Measurements from ENCODE around the gene ZNF30. TPM values are rescaled to one million over a fixed set of nuclear protein-coding genes. Genes with fewer than 3 reads are reported as not detected.
"Not testable (repeated sequence)": the region's sequence is repeated elsewhere in the genome, so short reads cannot be mapped to it uniquely, and the experiment has no call there.

Gene ZNF30
- total RNA-seq: 2.2 and 3.8 TPM in 2 replicates

DNA sequence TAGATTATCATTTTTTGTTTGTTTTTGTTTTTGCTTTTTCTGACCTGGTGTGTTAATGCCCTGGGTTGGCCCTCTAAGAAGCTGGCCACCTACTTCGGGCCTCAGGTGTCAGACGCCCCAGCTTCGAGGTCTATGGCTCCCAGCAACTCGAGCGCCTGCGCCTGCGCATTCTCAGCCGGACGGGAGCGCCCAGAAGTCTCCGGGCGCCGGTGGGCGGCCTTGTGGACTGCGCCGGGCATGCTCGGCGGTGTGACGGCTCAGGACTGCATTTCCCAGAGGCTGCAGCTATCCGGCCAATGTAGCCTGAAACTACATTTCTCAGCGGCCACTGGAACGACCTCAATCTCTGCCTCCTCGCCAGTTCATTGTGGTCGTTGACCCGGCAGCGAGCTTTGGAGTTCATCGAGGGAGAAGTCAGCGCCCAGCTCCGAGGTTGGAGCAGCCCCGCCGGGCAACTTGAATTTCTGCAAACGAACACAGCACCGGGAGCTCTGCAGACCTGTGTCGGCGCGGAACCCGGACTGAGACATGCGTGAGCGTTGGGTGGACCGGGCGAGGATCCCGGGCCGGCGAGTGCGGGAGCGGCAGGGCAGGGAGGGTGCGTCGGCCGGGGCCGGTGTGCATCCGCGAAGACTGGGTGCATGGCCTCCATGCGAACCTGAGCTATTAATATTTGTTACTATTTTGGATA lies at the start of gene ZNF30:
Gene ZNF30 (plus strand): TSS at position 219 of the 691 bp plus-strand sequence. CDS start 3,045 bp downstream, outside the sequence.
- DNase-seq (ENCODE audit: extremely low read depth, low read depth, low spot score): peak; percentile 56

GRCh38 chr19:34879563-34879962 lies 47.1 kb upstream of the ZNF30 start:
- no peak for DNase-seq (ENCODE audit: extremely low read depth, low read depth, low spot score)

- no peak for DNase-seq (ENCODE audit: extremely low read depth, low read depth, low spot score)
Observed at GRCh38 chr19:34880034-34880433, 46.7 kb upstream of the ZNF30 start.

- no peak for DNase-seq (ENCODE audit: extremely low read depth, low read depth, low spot score)
Observed at GRCh38 chr19:34881982-34882381, 44.7 kb upstream of the ZNF30 start.

GRCh38 chr19:34888091-34888490 lies 38.6 kb upstream of the ZNF30 start:
- DNase-seq (ENCODE audit: extremely low read depth, low read depth, low spot score): no peak

DNA sequence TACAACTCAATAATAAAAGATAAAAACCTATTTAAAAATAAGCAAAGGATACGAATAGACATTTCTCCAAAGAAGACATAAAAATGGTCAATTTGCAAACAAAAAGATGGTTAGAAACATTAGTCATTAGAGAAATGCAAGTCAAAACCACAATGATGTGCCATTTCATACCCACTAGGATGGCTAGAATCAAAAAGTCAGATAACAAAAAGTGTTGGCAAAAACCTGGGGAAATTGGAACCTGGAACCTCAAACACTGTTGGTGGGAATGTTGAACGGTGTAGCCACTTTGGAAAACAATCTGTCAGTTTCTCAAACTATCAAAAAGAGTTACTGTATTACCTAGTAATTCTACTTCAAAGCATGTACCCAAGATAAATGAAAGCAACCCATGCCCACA lies 26.5 kb upstream of the ZNF30 start:
- DNase-seq (ENCODE audit: extremely low read depth, low read depth, low spot score): no peak

DNA sequence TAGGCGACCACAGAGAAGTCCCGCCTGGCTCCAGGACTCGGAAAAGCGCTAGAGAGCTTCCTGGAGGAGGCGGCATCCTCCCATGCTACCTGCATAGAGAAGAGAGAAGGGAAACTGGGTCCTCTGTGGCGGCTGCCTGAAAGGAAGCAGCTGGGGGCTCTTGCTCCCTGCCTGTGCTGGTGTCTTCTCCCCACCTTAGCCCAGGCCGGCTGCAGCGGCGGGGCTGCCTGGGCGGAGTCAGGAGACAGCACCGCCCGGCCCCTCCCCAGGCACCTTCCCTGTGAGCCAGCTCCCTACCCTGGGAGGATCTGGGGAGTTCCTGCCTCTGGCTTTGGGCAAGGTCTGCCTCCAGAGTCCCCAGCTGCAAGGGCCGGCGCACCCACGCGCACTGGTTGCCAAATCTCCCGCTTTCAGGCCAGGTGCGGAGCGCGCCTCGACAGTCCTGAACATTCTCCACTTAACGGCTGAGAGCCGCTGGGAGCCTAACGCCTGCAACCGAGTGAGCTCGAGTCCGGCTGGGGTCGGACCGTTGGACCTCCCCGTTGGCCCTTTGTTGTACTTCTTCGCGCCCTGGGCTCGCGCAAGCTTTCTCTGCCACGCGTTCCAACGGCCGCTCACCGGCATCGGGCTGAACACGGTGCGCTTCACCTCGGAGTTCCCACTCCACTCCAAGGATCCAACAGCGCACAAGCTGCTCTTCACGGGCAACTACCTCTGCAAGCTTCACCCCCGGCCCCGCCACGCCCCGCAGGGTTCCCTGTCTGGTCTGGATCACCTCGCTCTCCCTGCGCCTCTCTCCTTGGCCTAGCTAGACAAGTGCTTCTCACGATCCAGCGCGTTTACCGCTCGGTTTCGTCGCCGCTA lies 21.8 kb upstream of the ZNF30 start:
- no peak for DNase-seq (ENCODE audit: extremely low read depth, low read depth, low spot score)

DNA sequence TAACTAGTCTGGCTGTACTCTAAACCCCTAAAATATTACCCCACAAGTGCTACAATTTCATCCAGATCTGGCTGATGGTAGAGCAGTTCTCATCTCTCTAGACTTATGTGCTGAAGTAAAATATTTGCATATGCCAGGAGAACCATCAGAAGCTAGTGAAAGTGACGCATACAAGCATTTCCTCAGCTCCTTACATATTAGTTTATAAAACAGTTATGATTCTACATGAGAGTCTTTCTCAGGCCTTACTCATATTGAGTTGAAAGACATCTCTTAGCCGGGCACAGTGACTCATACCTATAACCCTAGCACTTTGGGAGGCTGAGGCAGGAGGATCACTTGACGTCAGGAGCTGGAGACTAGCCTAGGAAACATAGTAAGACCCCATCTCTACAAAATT lies 15.9 kb upstream of the ZNF30 start:
- DNase-seq (ENCODE audit: extremely low read depth, low read depth, low spot score): no peak

DNA sequence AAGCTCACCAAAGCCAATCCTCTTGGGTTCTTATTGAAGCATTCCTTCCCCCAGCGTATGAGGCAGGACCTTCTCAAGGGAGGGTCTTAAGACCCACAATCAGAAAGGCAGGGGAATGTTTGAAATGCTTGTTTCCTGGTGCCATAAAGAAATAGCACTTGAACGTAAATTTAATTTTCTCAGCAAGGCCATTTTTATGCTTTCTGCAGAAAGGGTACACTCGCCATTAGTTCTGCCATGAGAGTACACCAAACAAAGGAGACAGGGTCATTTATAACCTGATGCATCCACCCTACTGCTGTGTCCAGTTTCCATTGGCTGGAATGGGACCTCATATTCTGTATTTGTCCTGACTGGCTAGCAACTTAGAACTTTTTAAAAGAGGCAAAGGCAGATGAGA lies 9.6 kb upstream of the ZNF30 start:
- DNase-seq (ENCODE audit: extremely low read depth, low read depth, low spot score): not testable (repeated sequence)

GRCh38 chr19:34918190-34918589 lies 8.5 kb upstream of the ZNF30 start:
- DNase-seq (ENCODE audit: extremely low read depth, low read depth, low spot score): no peak

DNA sequence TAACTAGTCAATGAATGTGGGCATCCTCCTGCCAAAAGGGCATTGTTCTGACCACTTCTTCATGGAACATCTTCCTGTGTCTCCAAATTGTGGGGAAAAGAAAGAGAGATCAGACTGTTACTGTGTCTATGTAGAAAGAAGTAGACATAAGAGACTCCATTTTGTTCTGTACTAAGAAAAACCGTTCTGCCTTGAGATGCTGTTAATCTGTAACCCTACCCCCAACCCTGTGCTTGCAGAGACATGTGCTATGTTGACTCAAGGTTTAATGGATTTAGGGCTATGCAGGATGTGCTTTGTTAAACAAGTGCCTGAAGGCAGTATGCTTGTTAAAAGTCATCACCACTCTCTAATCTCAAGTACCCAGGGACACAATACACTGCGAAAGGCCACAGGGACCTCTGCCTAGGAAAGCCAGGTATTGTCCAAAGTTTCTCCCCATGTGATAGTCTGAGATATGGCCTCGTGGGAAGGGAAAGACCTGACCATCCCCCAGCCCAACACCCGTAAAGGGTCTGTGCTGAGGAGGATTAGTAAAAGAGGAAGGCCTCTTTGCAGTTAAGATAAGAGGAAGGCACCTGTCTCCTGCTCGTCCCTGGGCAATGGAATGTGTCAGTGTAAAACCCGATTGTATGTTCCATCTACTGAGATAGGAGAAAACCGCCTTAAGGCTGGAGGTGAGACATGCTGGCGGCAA lies 6.5 kb upstream of the ZNF30 start:
- DNase-seq (ENCODE audit: extremely low read depth, low read depth, low spot score): not testable (repeated sequence)

DNA sequence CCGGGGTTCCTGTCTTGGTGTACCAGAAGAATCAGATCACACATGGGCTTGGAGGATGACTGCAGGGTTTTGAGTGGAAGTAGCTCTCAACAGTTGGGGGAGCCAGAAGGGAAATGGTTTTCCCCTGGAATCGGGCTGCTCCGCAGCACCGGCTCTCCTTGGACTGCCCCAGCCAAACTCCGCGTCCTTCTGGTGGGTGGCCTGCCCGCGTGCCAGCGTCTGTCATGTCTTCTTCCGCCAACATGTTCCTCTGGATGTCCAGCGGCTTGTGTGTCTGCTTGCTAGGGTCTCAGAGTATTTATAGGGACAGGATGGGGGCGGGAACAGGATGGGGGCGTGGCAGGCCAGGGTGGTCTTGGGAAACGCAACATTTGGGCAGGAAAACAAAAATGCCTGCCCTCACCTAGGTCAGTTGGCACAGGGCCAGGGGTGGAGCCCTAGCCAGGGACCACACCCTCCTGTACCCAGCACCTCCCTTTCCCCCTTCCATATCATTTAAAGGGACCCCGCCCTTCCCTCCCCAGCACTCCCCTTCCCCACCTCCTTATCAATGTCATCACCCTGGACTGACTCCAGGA lies 1.3 kb upstream of the ZNF30 start:
- no peak for DNase-seq (ENCODE audit: extremely low read depth, low read depth, low spot score)

DNA sequence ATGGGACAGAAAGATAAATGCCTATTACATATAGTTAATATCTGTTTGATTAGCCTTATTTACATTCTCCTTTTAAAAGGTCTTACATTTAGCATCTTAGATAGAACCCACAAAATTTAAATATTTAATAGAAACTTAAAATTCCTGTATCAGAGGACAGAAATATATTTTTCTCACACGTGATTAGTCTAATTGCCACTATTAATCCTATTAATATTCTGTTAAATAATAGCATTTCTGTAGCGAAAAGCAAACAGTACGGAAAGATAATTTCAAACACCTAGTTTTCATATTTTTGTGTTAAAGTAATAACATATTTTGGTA lies 380 bp upstream of the ZNF30 start:
- DNase-seq (ENCODE audit: extremely low read depth, low read depth, low spot score): no peak

GRCh38 chr19:34932494-34932893 lies 5.8 kb downstream of the ZNF30 start:
- DNase-seq (ENCODE audit: extremely low read depth, low read depth, low spot score): no peak

DNA sequence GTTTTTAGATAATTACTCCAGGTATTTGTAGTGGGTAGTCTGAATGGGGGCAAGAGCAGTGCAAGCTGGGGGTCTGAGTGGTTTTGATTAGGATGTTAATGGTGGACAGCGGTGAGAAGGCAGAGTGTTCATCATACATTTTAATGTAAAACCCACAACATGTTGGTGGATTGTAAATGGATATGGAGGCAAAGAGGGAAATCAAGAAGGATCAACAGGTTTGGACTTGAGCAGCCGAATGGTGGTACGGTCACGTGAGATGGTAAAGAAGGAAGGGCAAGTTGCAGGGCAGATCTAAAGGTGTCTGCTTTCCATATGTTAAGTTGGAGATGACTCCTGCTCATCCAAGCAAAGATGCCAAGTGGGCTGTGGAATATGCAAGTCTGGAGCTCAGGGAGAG lies 9.5 kb downstream of the ZNF30 start:
- DNase-seq (ENCODE audit: extremely low read depth, low read depth, low spot score): no peak

- DNase-seq (ENCODE audit: extremely low read depth, low read depth, low spot score): no peak
Observed at GRCh38 chr19:34938886-34939285, 12.2 kb downstream of the ZNF30 start.

DNA sequence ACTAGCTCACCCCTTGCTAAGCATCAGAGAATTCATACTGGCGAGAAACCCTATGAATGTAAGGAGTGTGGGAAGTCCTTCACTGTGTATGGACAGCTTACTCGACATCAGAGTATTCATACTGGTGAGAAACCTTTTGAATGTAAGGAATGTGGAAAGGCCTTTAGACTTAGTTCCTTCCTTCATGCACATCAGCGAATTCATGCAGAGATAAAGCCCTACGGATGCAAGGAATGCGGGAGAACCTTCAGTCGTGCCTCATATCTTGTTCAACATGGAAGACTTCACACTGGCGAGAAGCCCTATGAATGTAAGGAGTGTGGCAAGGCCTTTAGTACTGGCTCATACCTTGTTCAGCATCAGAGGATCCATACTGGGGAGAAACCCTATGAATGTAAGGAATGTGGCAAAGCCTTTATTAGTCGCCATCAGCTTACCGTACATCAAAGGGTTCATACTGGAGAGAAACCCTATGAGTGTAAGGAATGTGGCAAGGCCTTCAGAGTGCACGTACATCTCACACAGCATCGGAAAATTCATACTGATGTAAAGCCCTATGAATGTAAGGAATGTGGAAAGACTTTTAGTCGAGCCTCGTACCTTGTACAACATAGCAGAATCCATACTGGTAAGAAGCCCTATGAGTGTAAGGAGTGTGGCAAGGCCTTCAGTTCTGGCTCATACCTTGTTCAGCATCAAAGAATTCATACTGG lies 17.3 kb downstream of the ZNF30 start:
- no peak for DNase-seq (ENCODE audit: extremely low read depth, low read depth, low spot score)

DNA sequence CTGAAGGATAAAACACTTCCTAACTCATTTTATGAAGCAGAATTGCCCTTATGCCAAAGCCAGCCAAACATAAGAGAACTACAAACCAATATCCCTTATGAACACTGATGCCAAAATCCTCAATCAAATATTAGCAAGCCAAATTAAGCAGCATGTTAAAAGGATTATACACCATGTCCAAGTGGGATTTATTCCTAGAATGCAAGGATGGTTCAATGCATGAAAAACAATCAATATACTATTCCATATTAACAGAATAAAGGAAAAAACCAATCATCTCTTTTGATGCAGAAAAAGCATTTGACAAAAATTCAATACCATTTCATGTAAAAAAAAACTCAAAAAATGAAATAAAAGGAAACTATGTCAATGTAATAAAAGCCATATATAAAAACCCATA lies 26.4 kb downstream of the ZNF30 start:
- no peak for DNase-seq (ENCODE audit: extremely low read depth, low read depth, low spot score)

DNA sequence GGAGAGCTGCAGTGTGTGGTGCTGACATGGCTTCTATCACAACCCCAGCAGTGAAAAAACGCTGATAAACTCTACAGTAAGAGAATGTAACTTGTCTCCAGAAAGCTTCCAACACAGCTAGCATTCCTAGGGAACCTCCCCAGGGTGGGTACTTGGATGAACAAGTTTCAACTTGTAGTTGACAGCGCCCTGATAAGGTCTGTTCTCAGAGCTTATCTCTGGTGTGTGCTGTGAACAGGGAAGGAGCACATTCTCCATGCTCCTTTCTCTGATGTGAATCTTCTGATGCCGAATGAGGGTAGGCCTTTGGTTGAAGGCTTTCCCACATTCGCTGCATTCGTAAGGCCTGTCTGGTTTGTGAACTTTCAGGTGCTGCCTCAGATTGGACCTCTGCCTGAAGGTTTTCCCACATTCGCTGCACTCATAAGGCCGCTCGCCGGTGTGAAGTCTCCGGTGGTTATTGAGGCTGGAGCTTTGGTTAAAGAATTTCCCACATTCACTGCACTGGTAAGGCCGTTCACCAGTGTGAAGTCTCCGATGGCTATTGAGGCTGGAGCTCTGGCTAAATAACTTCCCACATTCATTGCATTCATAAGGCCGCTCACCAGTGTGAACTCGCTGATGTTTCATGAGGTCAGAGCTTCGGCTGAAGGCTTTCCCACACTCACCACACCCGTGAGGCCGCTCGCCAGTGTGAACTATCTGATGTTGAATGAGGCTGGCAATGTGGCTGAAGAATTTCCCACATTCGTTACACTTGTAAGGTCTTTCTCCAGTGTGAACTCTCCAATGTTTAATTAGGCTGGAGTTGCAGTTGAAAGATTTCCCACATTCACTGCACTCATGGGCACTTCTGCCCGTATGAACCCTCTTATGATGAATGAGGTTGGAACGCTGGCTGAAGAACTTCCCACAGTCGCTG lies 31.4 kb downstream of the ZNF30 start:
- no peak for DNase-seq (ENCODE audit: extremely low read depth, low read depth, low spot score)

GRCh38 chr19:34959021-34959420 lies 32.3 kb downstream of the ZNF30 start:
- DNase-seq (ENCODE audit: extremely low read depth, low read depth, low spot score): no peak
